ENCODE results near the gene MYDGF. TPM values are rescaled to one million over a fixed set of nuclear protein-coding genes. Genes with fewer than 3 reads are reported as not detected.
A peak's percentile ranks its signal among the peaks of the same experiment; 100 is the strongest.

Gene MYDGF
- total RNA-seq, 1 donor, result 112 TPM

- no peak for DNase-seq (ENCODE audit: low read depth)
- no peak for TF ChIP-seq CTCF (IDR thresholded peaks at IDR 0.05; ENCODE audit: insufficient read depth, low read length)
- no peak overlapping the region for H3K4me3 ChIP-seq (ENCODE audit: low read depth, low read length)
Measured at GRCh38 chr19:4664642-4665041, 5.5 kb downstream of the MYDGF start.

- TF ChIP-seq CTCF (IDR thresholded peaks at IDR 0.05; ENCODE audit: insufficient read depth, low read length), result no peak
- no peak overlapping the region for H3K4me3 ChIP-seq (ENCODE audit: low read depth, low read length)
Measured at GRCh38 chr19:4662812-4663211, 7.3 kb downstream of the MYDGF start.

GRCh38 chr19:4662020-4662695 is 8.0 kb downstream of the MYDGF start:
- no peak for DNase-seq (ENCODE audit: low read depth)
- TF ChIP-seq CTCF (IDR thresholded peaks at IDR 0.05; ENCODE audit: insufficient read depth, low read length), result no peak
- no peak overlapping the region for H3K4me3 ChIP-seq (ENCODE audit: low read depth, low read length)

More at GRCh38 chr19:4662812-4663211, 7.3 kb downstream of the MYDGF start:
- no peak for DNase-seq (ENCODE audit: low read depth)

DNA sequence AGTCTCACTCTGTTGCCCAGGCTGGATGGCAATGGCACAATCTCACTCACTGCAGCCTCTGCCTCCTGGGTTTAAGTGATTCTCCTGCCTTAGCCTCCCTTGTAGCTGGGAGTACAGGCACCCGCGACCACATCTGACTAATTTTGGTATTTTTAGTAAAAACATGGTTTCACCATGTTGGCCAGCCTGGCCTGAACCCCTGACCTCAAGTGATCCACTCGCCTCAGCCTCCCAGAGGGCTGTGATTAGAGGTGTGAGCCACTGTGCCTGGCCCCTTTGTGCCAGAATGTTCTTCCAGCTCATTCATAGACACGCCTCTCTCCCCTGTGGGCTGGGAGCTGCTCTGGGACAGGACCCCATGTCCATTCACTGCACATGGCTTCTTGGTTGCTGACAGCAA is 9.1 kb downstream of the MYDGF start:
- no peak for DNase-seq (ENCODE audit: low read depth)
- H3K4me3 ChIP-seq (ENCODE audit: low read depth, low read length), result no peak overlapping the region
- no peak for TF ChIP-seq CTCF (IDR thresholded peaks at IDR 0.05; ENCODE audit: insufficient read depth, low read length)

- no peak for DNase-seq (ENCODE audit: low read depth)
- H3K4me3 ChIP-seq (ENCODE audit: low read depth, low read length), result no peak overlapping the region
- peak; percentile 12 for TF ChIP-seq CTCF (IDR thresholded peaks at IDR 0.05; ENCODE audit: insufficient read depth, low read length)
Measured at GRCh38 chr19:4660181-4660791, 9.9 kb downstream of the MYDGF start.

- TF ChIP-seq CTCF (IDR thresholded peaks at IDR 0.05; ENCODE audit: insufficient read depth, low read length), result no peak
- no peak overlapping the region for H3K4me3 ChIP-seq (ENCODE audit: low read depth, low read length)
- no peak for DNase-seq (ENCODE audit: low read depth)
Measured at GRCh38 chr19:4657835-4658234, 12.3 kb downstream of the MYDGF start.

Measured in fibroblast of the aortic adventitia (primary cell).